ENCODE results near the gene CDK17.

- TF ChIP-seq EZH2 (IDR thresholded peaks at IDR 0.05; ENCODE audit: low read length, missing control alignments) (no peak), CTCF (conservative IDR thresholded peaks at IDR 0.05 in 1 of 2, IDR thresholded peaks at IDR 0.05 in 1 of 2; ENCODE audit: low read depth in 1 of 2, low read length in 2 of 2) (no peak)
Observed at GRCh38 chr12:96303653-96304052, 96.6 kb downstream of the CDK17 start.

Measured in fibroblast of lung (primary cell).